Breast epithelium (tissue), 4 donors: ENCODE measurements around the gene SCAF8. TPM values are rescaled to one million over a fixed set of nuclear protein-coding genes. Genes with fewer than 3 reads are reported as not detected.
"Not testable (repeated sequence)": the region's sequence is repeated elsewhere in the genome, so short reads cannot be mapped to it uniquely, and the experiment has no call there.

ENCODE experiments used
- DNase-seq, 2 donors: peaks; one replicate each; pipeline ENCODE4 v3.0.0-alpha.2; 2019; ENCODE audit warnings: low spot score in 2 of 2
- H3K27ac ChIP-seq, 2 donors: fragments of 200-600 bp; sonication (generic) in 1 of 2; one replicate each; pipeline ENCODE4 v1.5.1; 2016 to 2019; ENCODE audit warnings: mild to moderate bottlenecking in 1 of 2
- H3K27me3 ChIP-seq, 2 donors: fragments of 200-600 bp; sonication (generic) in 1 of 2; one replicate each; pipeline versions ENCODE4 v1.5.1 to v1.6.0; 2017 to 2019; ENCODE audit warnings: control low read depth in 1 of 2, mild to moderate bottlenecking in 1 of 2
- H3K36me3 ChIP-seq: fragments of 200-600 bp; one replicate; pipeline ENCODE4 v1.5.1; 2019
- H3K4me1 ChIP-seq, 2 donors: fragments of 200-600 bp; sonication (generic); one replicate each; pipeline ENCODE4 v1.5.1; 2016 to 2019; ENCODE audit warnings: control low read depth in 1 of 2
- H3K4me3 ChIP-seq, 3 donors: fragments of 200-600 bp; sonication (generic); 1 replicate in 2 of 3; 2 replicates in 1 of 3; pipeline ENCODE4 v1.5.1; 2016 to 2019; ENCODE audit warnings: mild to moderate bottlenecking in 3 of 3, moderate library complexity in 2 of 3
- H3K9me3 ChIP-seq, 2 donors: fragments of 200-600 bp; sonication (generic) in 1 of 2; one replicate each; pipeline ENCODE4 v1.5.1; 2016 to 2019; ENCODE audit warnings: control low read depth in 1 of 2
- CTCF ChIP-seq, 3 donors: fragments of 450-650 bp; IDR thresholded peaks; one replicate each; pipeline ENCODE4 v1.5.1; 2016 to 2017; ENCODE audit warnings: antibody characterized with exemption in 3 of 3, mild to moderate bottlenecking in 3 of 3, moderate library complexity in 3 of 3
- POLR2A ChIP-seq: fragments of 450-650 bp; IDR thresholded peaks from one replicate; pipeline ENCODE4 v1.6.1; 2016; ENCODE audit warnings: antibody characterized with exemption, mild to moderate bottlenecking, moderate library complexity
- POLR2AphosphoS5 ChIP-seq, 3 donors: sonication (generic); formaldehyde crosslinking; IDR thresholded peaks; one replicate each; pipeline ENCODE4 v1.6.1; 2017; ENCODE audit warnings: antibody characterized with exemption in 3 of 3
- intact Hi-C: fragments of 100-400 bp; cut with DNase I; formaldehyde crosslinking; loops from one replicate; pipeline ENCODE4 v1.15.1; 2023; ENCODE audit warnings: low total_unique reads
- total RNA-seq, 3 donors: library from RNA; depleted of rRNA; stranded (reverse); fragments of >200 nt; gene quantifications; one replicate each; pipeline ENCODE4 v1.1.0, GENCODE V29; 2016

Gene SCAF8
- total RNA-seq, 3 donors from 2014 or later = 38.9 to 58.0 (median 41.0) TPM

GRCh38 chr6:154709621-154710020 lies 23.6 kb upstream of the SCAF8 start:
- no peak overlapping the region for H3K4me3 ChIP-seq
- intact Hi-C loops = no loop called here
- TF ChIP-seq POLR2A = no peak
- TF ChIP-seq POLR2AphosphoS5 (IDR thresholded peaks at IDR 0.05) = no peak
- TF ChIP-seq CTCF (IDR thresholded peaks at IDR 0.05) = no peak
- no peaks in the 10 kb centered on the region for H3K9me3 ChIP-seq
- H3K4me1 ChIP-seq = no peaks in the 10 kb centered on the region
- H3K27ac ChIP-seq = no peak overlapping the region
- DNase-seq = no peak
- no peaks in the 10 kb centered on the region for H3K36me3 ChIP-seq
- no peaks in the 10 kb centered on the region for H3K27me3 ChIP-seq

- Histone ChIP-seq H3K9me3 (no peaks in the 10 kb centered on the region), H3K4me1 (no peaks in the 10 kb centered on the region), H3K27me3 (no peaks in the 10 kb centered on the region), H3K4me3 (no peak overlapping the region), H3K36me3 (no peaks in the 10 kb centered on the region), H3K27ac (no peak overlapping the region)
- no peak for DNase-seq
- intact Hi-C loops = no loop called here
- TF ChIP-seq POLR2A = no peak
- no peak for TF ChIP-seq CTCF (IDR thresholded peaks at IDR 0.05)
- TF ChIP-seq POLR2AphosphoS5 (IDR thresholded peaks at IDR 0.05) = no peak
These were observed 22.5 kb upstream of the SCAF8 start for GRCh38 chr6:154710689-154711088.

GRCh38 chr6:154715446-154715845 lies 17.8 kb upstream of the SCAF8 start:
- intact Hi-C loops = no loop called here
- no peak overlapping the region for H3K4me3 ChIP-seq
- TF ChIP-seq POLR2A = no peak
- TF ChIP-seq POLR2AphosphoS5 (IDR thresholded peaks at IDR 0.05) = no peak
- TF ChIP-seq CTCF (IDR thresholded peaks at IDR 0.05) = no peak
- DNase-seq = no peak
- H3K4me1 ChIP-seq = no peaks in the 10 kb centered on the region
- no peaks in the 10 kb centered on the region for H3K36me3 ChIP-seq
- H3K9me3 ChIP-seq = peaks cover 0 to 16% of the 10 kb centered on the region in 2 donors
- no peaks in the 10 kb centered on the region for H3K27me3 ChIP-seq
- no peak overlapping the region for H3K27ac ChIP-seq

- H3K9me3 ChIP-seq = peaks cover 0 to 20% of the 10 kb centered on the region in 2 donors
- H3K4me3 ChIP-seq, H3K36me3 ChIP-seq, H3K27me3 ChIP-seq, H3K27ac ChIP-seq, DNase-seq, intact Hi-C loops, H3K4me1 ChIP-seq: not testable (repeated sequence)
These were observed 16.9 kb upstream of the SCAF8 start for GRCh38 chr6:154716350-154716749.

- no peak for DNase-seq
- H3K27ac ChIP-seq = no peak overlapping the region
- H3K27me3 ChIP-seq = no peaks in the 10 kb centered on the region
- no peak overlapping the region for H3K4me3 ChIP-seq
- no peaks in the 10 kb centered on the region for H3K36me3 ChIP-seq
- TF ChIP-seq CTCF (IDR thresholded peaks at IDR 0.05) = no peak
- TF ChIP-seq POLR2AphosphoS5 (IDR thresholded peaks at IDR 0.05) = no peak
- no peak for TF ChIP-seq POLR2A
- peaks cover 0 to 20% of the 10 kb centered on the region in 2 donors for H3K9me3 ChIP-seq
- intact Hi-C loops = no loop called here
- no peaks in the 10 kb centered on the region for H3K4me1 ChIP-seq
These were observed 13.8 kb upstream of the SCAF8 start for GRCh38 chr6:154719433-154719832.

GRCh38 chr6:154719854-154720253 lies 13.4 kb upstream of the SCAF8 start:
- Histone ChIP-seq H3K4me3 (no peak overlapping the region), H3K4me1 (no peaks in the 10 kb centered on the region), H3K36me3 (no peaks in the 10 kb centered on the region), H3K9me3 (peaks cover 0 to 20% of the 10 kb centered on the region in 2 donors), H3K27ac (no peak overlapping the region), H3K27me3 (no peaks in the 10 kb centered on the region)
- intact Hi-C loops = no loop called here
- TF ChIP-seq CTCF (IDR thresholded peaks at IDR 0.05) (no peak), POLR2A (no peak), POLR2AphosphoS5 (IDR thresholded peaks at IDR 0.05) (no peak)
- DNase-seq = no peak
